Esophagus muscularis mucosa (tissue), 4 donors: ENCODE measurements around the gene DNM1. TPM values are rescaled to one million over a fixed set of nuclear protein-coding genes. Genes with fewer than 3 reads are reported as not detected.

Source experiments
- DNase-seq: peaks from one replicate; pipeline ENCODE4 v3.0.0-alpha.2; 2017; ENCODE audit errors: extremely low spot score
- H3K27ac ChIP-seq, 4 donors: fragments of 200-600 bp; sonication (generic); replicated peaks in 1 of 4; 1 replicate in 3 of 4; 2 replicates in 1 of 4; pipeline ENCODE4 v1.5.1; 2016 to 2019; ENCODE audit warnings: mild to moderate bottlenecking in 1 of 4
- H3K27me3 ChIP-seq, 4 donors: fragments of 200-600 bp; sonication (generic); one replicate each; pipeline versions ENCODE4 v1.5.1 to v1.6.0; 2016 to 2019
- H3K36me3 ChIP-seq, 4 donors: fragments of 200-600 bp; sonication (generic); one replicate each; pipeline ENCODE4 v1.5.1; 2016 to 2019
- H3K4me1 ChIP-seq, 4 donors: fragments of 200-600 bp; sonication (generic); one replicate each; pipeline ENCODE4 v1.5.1; 2016 to 2019
- H3K4me3 ChIP-seq, 4 donors: fragments of 200-600 bp; sonication (generic); 1 replicate in 2 of 4; 2 replicates in 2 of 4; pipeline ENCODE4 v1.5.1; 2016 to 2019; ENCODE audit warnings: mild to moderate bottlenecking in 4 of 4, moderate library complexity in 1 of 4
- H3K9me3 ChIP-seq, 4 donors: fragments of 200-600 bp; sonication (generic); 1 replicate in 3 of 4; 2 replicates in 1 of 4; pipeline ENCODE4 v1.5.1; 2016 to 2019
- CTCF ChIP-seq, 3 experiments: fragments of 200-600 bp in 2 of 3; fragments of 450-650 bp in 1 of 3; sonication (generic) in 2 of 3; IDR thresholded peaks; one replicate each; pipeline ENCODE4 v1.5.1; 2017 to 2019; ENCODE audit warnings: antibody characterized with exemption in 3 of 3, mild to moderate bottlenecking in 2 of 3, moderate library complexity in 1 of 3
- EP300 ChIP-seq: sonication (generic); formaldehyde crosslinking; IDR thresholded peaks from one replicate; pipeline ENCODE4 v1.6.1; 2017; ENCODE audit warnings: antibody characterized with exemption
- POLR2A ChIP-seq: fragments of 450-650 bp; IDR thresholded peaks from one replicate; pipeline ENCODE4 v1.6.1; 2017; ENCODE audit warnings: antibody characterized with exemption, moderate library complexity, mild to moderate bottlenecking, low read depth
- POLR2AphosphoS5 ChIP-seq, 2 donors: sonication (generic); formaldehyde crosslinking; IDR thresholded peaks; one replicate each; pipeline ENCODE4 v1.6.1; 2017; ENCODE audit warnings: antibody characterized with exemption in 2 of 2
- WGBS: methylation state at CpG from one replicate; pipeline ENCODE4 v1.1.5; 2018; 5-methylcytosine and 5-hydroxymethylcytosine counted together
- intact Hi-C: fragments of 100-400 bp; cut with DNase I; formaldehyde crosslinking; loops from one replicate; pipeline ENCODE4 v1.15.1; 2023
- total RNA-seq, 4 donors: library from RNA; depleted of rRNA; stranded (reverse); fragments of >200 nt; gene quantifications; one replicate each; pipeline versions ENCODE4 v1.1.0 to v1.2.1, GENCODE V29; 2016

DNM1 gene
- total RNA-seq, 4 donors from 2014 or later = 10.9 to 27.0 (median 16.8) TPM

GRCh38 chr9:128249908-128250838 is 47.0 kb downstream of the DNM1 start:
- Histone ChIP-seq H3K27ac (peak overlapping the region in 1 of 4 donors; percentile 27), H3K36me3 (peaks cover 0 to 11% (median 0%) of the 10 kb centered on the region in 4 donors), H3K4me3 (peak overlapping the region; percentile 34 to 55 (median 42)), H3K4me1 (peaks cover 25 to 32% (median 30%) of the 10 kb centered on the region in 4 donors), H3K27me3 (peaks cover 0 to 22% (median 2%) of the 10 kb centered on the region in 4 donors), H3K9me3 (no peaks in the 10 kb centered on the region)
- no peak for TF ChIP-seq CTCF (IDR thresholded peaks at IDR 0.05)
- no peak for TF ChIP-seq EP300
- no peak for TF ChIP-seq POLR2A
- no peak for TF ChIP-seq POLR2AphosphoS5 (IDR thresholded peaks at IDR 0.05)
- WGBS = 92% methylated on average over 2 of the region's 81 CpGs
- intact Hi-C loops = no loop called here
- DNase-seq = no peak

- Histone ChIP-seq H3K27ac (peak overlapping the region in 1 of 4 donors; percentile 27), H3K4me1 (peaks cover 16 to 28% (median 21%) of the 10 kb centered on the region in 4 donors), H3K9me3 (no peaks in the 10 kb centered on the region), H3K36me3 (peaks cover 0 to 16% (median 5%) of the 10 kb centered on the region in 4 donors), H3K4me3 (peak overlapping the region; percentile 34 to 55 (median 42)), H3K27me3 (peaks cover 0 to 22% (median 2%) of the 10 kb centered on the region in 4 donors)
- intact Hi-C loops = no loop called here
- TF ChIP-seq CTCF (IDR thresholded peaks at IDR 0.05) (no peak), POLR2A (no peak), EP300 (no peak), POLR2AphosphoS5 (IDR thresholded peaks at IDR 0.05) (no peak)
- DNase-seq = no peak
- WGBS = 53% methylated on average over 27 of the region's 43 CpGs
Measured at GRCh38 chr9:128250839-128251731, 47.9 kb downstream of the DNM1 start.

- intact Hi-C loops = no loop called here
- Histone ChIP-seq H3K27me3 (peaks cover 0 to 22% (median 2%) of the 10 kb centered on the region in 4 donors), H3K36me3 (peaks cover 0 to 18% (median 10%) of the 10 kb centered on the region in 4 donors), H3K9me3 (no peaks in the 10 kb centered on the region), H3K4me1 (peaks cover 15 to 25% (median 18%) of the 10 kb centered on the region in 4 donors), H3K27ac (no peak overlapping the region), H3K4me3 (no peak overlapping the region)
- WGBS = 91% methylated on average over 3 of the region's 3 CpGs
- no peak for DNase-seq
- TF ChIP-seq POLR2A = no peak
- TF ChIP-seq CTCF (IDR thresholded peaks at IDR 0.05) = no peak
- no peak for TF ChIP-seq POLR2AphosphoS5 (IDR thresholded peaks at IDR 0.05)
- TF ChIP-seq EP300 = no peak
Measured at GRCh38 chr9:128251732-128252100, 48.5 kb downstream of the DNM1 start.

GRCh38 chr9:128252317-128253139 is 49.3 kb downstream of the DNM1 start:
- Histone ChIP-seq H3K36me3 (peaks cover 8 to 26% (median 19%) of the 10 kb centered on the region in 4 donors), H3K4me1 (peaks cover 15 to 25% (median 18%) of the 10 kb centered on the region in 4 donors), H3K27me3 (peaks cover 0 to 22% (median 2%) of the 10 kb centered on the region in 4 donors), H3K27ac (no peak overlapping the region), H3K9me3 (no peaks in the 10 kb centered on the region), H3K4me3 (no peak overlapping the region)
- WGBS = 94% methylated on average over 22 of the region's 25 CpGs
- no peak for TF ChIP-seq POLR2AphosphoS5 (IDR thresholded peaks at IDR 0.05)
- TF ChIP-seq CTCF (IDR thresholded peaks at IDR 0.05) = no peak
- no peak for TF ChIP-seq POLR2A
- no peak for TF ChIP-seq EP300
- intact Hi-C loops = no loop called here
- no peak for DNase-seq
